Thoracic aorta (tissue), 2 donors: ENCODE results near the gene PPFIA4. TPM values are rescaled to one million over a fixed set of nuclear protein-coding genes. Genes with fewer than 3 reads are reported as not detected.

ENCODE experiments used
- ATAC-seq: fragments of 150-250 bp; one replicate; pipeline ENCODE4 v1.8.0; 2017; ENCODE audit warnings: low read depth; ENCODE audit not compliant: insufficient number of reproducible peaks, low FRiP score
- DNase-seq: peaks from one replicate; pipeline ENCODE4 v3.0.0-alpha.2; 2020; ENCODE audit warnings: low spot score
- H3K27ac ChIP-seq, 2 donors: fragments of 200-600 bp; sonication (generic); 1 replicate in 1 of 2; 2 replicates in 1 of 2; pipeline ENCODE4 v1.5.1; 2016; ENCODE audit warnings: mild to moderate bottlenecking in 2 of 2, moderate library complexity in 2 of 2
- H3K27me3 ChIP-seq: fragments of 200-600 bp; sonication (generic); replicated peaks from 2 replicates; pipeline ENCODE4 v1.6.0; 2016; ENCODE audit warnings: mild to moderate bottlenecking; ENCODE audit not compliant: insufficient read depth
- H3K36me3 ChIP-seq: fragments of 200-600 bp; sonication (generic); one replicate; pipeline ENCODE4 v1.5.1; 2016
- H3K4me1 ChIP-seq, 2 donors: fragments of 200-600 bp; sonication (generic); 1 replicate in 1 of 2; 2 replicates in 1 of 2; pipeline versions ENCODE4 v1.5.1 to v1.6.0; 2016; ENCODE audit warnings: low read depth in 2 of 2, mild to moderate bottlenecking in 1 of 2; ENCODE audit not compliant: control insufficient read depth in 1 of 2
- H3K4me3 ChIP-seq: fragments of 200-600 bp; sonication (generic); 2 replicates; pipeline ENCODE4 v1.5.1; 2016; ENCODE audit warnings: mild to moderate bottlenecking
- H3K9me3 ChIP-seq: fragments of 200-600 bp; sonication (generic); 2 replicates; pipeline ENCODE4 v1.5.1; 2016
- total RNA-seq, 2 donors: library from RNA; depleted of rRNA; stranded (reverse); fragments of >200 nt; gene quantifications; one replicate each; pipeline versions ENCODE4 v1.1.0 to v1.2.3, GENCODE V29; 2016
- TF ChIP-seq, protein P1 (sequence below): fragments of 200-600 bp; sonication (generic); IDR thresholded peaks from one replicate; pipeline ENCODE4 v1.5.1; 2019; ENCODE audit warnings: antibody characterized with exemption

The PPFIA4 gene
- total RNA-seq, 2 donors from 2014 or later, result 13.5 to 16.5 TPM

DNA sequence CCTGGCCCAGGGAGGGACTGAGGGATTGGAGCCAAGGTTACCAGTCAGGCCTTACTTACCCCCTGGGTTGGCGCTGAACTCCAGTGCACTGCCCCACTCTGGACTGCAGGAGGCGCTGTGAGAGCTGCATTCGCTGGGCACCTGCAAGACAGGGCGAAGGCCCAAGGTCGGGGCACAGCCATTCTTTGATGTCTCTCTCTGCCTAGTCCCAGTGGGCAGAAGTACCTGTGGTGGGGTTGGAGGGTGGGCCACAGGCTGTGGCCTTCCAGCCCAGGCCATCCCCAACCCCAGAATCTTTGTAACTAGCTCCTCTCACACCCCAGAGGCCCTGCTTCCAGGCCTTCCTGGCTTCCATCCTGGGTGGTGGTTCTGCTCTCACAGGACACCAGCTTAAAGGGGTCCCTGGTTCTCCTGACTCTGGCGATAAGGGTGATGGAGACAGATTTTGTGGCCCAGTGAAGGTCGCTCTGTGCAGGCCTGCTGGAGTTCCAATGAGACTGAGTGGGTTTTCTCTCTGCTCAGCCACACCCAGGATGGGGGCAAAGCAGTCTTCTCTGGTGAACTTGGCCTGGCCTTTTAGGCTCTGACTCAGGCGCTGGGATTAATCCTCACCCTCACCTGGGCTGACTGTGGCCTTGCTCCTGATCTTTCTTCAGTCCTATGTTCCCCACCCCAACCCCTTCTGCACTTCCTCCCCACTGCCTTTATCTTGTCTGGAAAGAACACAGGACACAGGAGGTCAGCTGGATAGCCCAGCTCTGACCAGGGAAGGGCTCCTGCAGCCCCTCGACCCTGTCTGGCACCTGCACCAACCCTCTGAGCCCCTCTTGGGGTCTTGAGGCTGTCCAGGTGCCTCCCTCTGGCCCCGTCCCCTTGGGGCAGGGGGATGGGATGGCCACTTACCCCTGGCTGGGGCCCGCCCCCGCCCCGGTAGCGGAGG, 58.6 kb downstream of the PPFIA4 start:
- no peak overlapping the region for H3K27ac ChIP-seq
- H3K27me3 ChIP-seq, result no peaks in the 10 kb centered on the region
- H3K4me1 ChIP-seq, result no peaks in the 10 kb centered on the region
- ATAC-seq (no peak), DNase-seq (no peak)
- TF ChIP-seq, protein P1, sequence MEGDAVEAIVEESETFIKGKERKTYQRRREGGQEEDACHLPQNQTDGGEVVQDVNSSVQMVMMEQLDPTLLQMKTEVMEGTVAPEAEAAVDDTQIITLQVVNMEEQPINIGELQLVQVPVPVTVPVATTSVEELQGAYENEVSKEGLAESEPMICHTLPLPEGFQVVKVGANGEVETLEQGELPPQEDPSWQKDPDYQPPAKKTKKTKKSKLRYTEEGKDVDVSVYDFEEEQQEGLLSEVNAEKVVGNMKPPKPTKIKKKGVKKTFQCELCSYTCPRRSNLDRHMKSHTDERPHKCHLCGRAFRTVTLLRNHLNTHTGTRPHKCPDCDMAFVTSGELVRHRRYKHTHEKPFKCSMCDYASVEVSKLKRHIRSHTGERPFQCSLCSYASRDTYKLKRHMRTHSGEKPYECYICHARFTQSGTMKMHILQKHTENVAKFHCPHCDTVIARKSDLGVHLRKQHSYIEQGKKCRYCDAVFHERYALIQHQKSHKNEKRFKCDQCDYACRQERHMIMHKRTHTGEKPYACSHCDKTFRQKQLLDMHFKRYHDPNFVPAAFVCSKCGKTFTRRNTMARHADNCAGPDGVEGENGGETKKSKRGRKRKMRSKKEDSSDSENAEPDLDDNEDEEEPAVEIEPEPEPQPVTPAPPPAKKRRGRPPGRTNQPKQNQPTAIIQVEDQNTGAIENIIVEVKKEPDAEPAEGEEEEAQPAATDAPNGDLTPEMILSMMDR, result no peak
- no peaks in the 10 kb centered on the region for H3K9me3 ChIP-seq
- H3K36me3 ChIP-seq, result no peaks in the 10 kb centered on the region
- no peak overlapping the region for H3K4me3 ChIP-seq

GRCh38 chr1:203085528-203086406, 59.5 kb downstream of the PPFIA4 start, which contains the start of gene MYOG:
TSS of gene MYOG (minus strand) at chr1:203086012. CDS start at chr1:203085961, 51 bp downstream.
- no peaks in the 10 kb centered on the region for H3K4me1 ChIP-seq
- no peak within 1 kb of the TSS for H3K27ac ChIP-seq
- no peaks in the 10 kb centered on the region for H3K27me3 ChIP-seq
- H3K4me3 ChIP-seq, result no peak within 1 kb of the TSS
- no peaks in the 10 kb centered on the region for H3K9me3 ChIP-seq
- no peak for ATAC-seq
- TF ChIP-seq, protein P1, result no peak
- no peaks in the 10 kb centered on the region for H3K36me3 ChIP-seq
- no peak for DNase-seq

DNA sequence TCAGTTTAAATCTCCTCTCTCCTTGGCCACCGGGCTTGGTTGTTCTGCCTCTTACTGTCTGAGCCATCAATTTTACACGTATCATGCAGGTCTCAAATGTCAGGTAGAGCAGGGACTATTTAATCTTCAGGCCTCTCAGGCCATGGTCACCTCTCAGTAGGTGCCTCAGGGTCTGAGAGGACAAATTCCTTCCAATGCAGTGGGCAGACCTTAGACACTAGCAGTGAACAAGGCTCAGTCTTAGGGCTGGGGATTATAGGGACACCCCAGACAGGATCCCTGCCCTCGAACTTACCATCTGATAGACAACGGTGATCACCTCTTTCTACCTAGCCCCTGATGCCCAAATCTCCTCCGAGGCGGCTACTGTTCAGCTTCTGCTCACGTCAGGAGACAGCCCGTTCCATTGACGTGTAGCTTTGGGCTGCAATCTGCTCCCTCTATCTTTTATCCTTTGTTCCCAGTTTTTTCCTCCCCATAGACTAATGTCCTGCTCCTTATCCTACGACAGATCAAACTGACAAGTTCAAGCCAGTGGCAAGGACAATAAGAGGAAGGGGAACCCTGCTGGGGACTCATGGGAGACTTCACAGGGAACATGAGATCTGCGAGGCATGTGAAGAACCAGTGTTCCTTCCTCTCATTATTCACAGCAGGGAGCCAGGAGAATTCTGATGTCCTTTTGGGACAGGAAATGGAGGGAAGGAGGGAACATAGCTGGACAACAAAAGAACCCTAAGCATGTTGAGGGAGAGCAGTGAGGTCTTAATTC, 60.9 kb downstream of the PPFIA4 start:
- Histone ChIP-seq H3K4me3 (no peak overlapping the region), H3K4me1 (no peaks in the 10 kb centered on the region), H3K36me3 (no peaks in the 10 kb centered on the region), H3K9me3 (no peaks in the 10 kb centered on the region), H3K27ac (no peak overlapping the region), H3K27me3 (no peaks in the 10 kb centered on the region)
- ATAC-seq (no peak), DNase-seq (no peak)
- TF ChIP-seq, protein P1, result no peak

DNA sequence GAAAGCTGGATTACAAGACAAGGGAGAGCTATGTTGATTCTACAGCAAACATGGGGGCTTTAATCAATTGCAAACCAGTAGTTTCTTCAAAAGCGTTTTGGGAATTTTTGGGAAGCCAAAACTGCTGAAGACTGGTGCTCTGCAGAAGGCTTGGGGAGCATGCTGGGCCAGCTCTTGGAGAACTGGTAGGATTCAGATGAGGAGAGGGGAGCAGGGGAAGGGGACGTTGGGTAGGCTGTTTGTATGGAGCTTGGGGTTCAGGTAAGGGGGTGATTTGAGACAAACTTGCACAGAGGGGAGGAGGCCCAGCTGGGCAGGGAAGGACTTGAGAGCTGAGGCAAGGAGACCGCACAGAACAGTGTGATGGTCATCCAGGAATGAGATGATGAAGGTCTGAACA, 62.1 kb downstream of the PPFIA4 start:
- TF ChIP-seq, protein P1, result no peak
- Histone ChIP-seq H3K27ac (no peak overlapping the region), H3K27me3 (no peaks in the 10 kb centered on the region), H3K4me3 (no peak overlapping the region), H3K4me1 (no peaks in the 10 kb centered on the region), H3K36me3 (no peaks in the 10 kb centered on the region), H3K9me3 (no peaks in the 10 kb centered on the region)
- no peak for ATAC-seq
- DNase-seq, result no peak
